Measurements from ENCODE around the gene CBX2. TPM values are rescaled to one million over a fixed set of nuclear protein-coding genes. Genes with fewer than 3 reads are reported as not detected.

CBX2 gene
- polyA plus RNA-seq, 3 donors: 0.79 to 1.3 (median 1.3) TPM

GRCh38 chr17:79803997-79804855 lies 26.3 kb downstream of the CBX2 start:
- H3K27ac ChIP-seq (ENCODE audit: low read depth, low read length): no peak overlapping the region
- 2 to 3% (median 3%) methylated on average over 75 to 76 of the region's 76 CpGs for WGBS, 3 donors

- WGBS, 3 donors: 16 to 29% (median 16%) methylated on average over 22 of the region's 22 CpGs
- no peak overlapping the region for H3K27ac ChIP-seq (ENCODE audit: low read depth, low read length)
Measured at GRCh38 chr17:79804856-79805696, 27.1 kb downstream of the CBX2 start.

DNA sequence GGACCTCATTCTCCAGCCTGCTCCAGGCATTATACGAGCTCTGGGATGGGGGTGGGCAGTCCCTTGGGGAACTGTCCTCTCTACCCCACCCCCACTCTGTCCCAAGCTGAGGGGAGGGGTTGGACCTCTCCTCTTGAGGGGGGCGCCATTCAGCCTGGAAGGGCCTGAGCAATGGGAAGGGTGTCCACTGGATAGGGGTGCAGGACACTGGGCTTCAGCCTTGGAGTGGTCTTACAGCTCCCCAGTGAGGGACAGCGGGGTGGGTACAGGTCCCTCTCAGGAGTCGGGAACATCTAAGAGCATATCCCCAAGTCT lies 28.5 kb downstream of the CBX2 start:
- WGBS, 3 donors: 12 to 26% (median 16%) methylated on average over 4 of the region's 4 CpGs
- no peak overlapping the region for H3K27ac ChIP-seq (ENCODE audit: low read depth, low read length)

GRCh38 chr17:79806863-79807720 lies 29.1 kb downstream of the CBX2 start:
- 22 to 33% (median 28%) methylated on average over 13 of the region's 13 CpGs for WGBS, 3 donors
- no peak overlapping the region for H3K27ac ChIP-seq (ENCODE audit: low read depth, low read length)

DNA sequence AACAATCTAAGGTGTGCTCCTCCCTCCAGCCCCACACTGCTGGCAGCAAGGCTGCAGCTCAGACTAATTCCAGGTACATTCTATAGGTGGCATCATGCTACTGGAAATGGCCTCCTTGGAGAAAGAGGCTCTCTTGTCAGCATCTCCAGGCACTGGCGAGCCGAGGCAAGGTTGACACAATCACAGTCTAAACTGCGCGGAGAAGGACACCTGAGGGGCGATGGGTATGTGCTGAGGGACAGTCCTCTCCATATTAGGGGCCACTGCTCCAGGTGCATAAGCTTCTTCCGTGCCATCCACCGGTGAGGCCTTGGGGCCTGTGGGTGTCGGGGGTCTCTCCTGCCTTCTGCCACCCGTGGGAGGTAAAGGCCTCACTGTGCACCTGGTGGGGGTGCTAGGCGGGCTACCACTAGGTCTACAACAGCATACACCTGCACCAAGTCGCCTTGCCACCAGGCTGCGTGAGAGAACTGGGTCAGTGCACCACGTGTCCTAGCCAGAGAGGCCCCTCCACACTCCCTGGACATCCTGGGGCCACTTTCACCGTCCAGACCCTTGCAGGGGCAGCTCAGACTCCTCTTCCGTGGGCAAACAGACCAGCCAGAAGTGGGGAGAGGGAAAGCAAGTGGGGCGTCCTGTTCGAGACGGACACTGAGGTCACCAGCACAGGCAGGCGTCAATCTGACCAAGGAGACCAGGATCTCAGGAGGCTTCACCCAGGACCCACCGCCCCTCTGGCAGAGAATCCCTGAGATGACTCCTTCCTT lies 31.0 kb downstream of the CBX2 start:
- no peak overlapping the region for H3K27ac ChIP-seq (ENCODE audit: low read depth, low read length)
- 16 to 17% (median 16%) methylated on average over 19 to 20 of the region's 20 CpGs for WGBS, 3 donors

GRCh38 chr17:79809530-79810129 lies 31.7 kb downstream of the CBX2 start:
- WGBS, 3 donors: 1 to 3% (median 1%) methylated on average over 30 to 40 of the region's 40 CpGs
- H3K27ac ChIP-seq (ENCODE audit: low read depth, low read length): no peak overlapping the region

- no peak overlapping the region for H3K27ac ChIP-seq (ENCODE audit: low read depth, low read length)
- WGBS, 3 donors: 1 to 2% (median 1%) methylated on average over 56 to 79 of the region's 79 CpGs
Measured at GRCh38 chr17:79810130-79811010, 32.4 kb downstream of the CBX2 start.

DNA sequence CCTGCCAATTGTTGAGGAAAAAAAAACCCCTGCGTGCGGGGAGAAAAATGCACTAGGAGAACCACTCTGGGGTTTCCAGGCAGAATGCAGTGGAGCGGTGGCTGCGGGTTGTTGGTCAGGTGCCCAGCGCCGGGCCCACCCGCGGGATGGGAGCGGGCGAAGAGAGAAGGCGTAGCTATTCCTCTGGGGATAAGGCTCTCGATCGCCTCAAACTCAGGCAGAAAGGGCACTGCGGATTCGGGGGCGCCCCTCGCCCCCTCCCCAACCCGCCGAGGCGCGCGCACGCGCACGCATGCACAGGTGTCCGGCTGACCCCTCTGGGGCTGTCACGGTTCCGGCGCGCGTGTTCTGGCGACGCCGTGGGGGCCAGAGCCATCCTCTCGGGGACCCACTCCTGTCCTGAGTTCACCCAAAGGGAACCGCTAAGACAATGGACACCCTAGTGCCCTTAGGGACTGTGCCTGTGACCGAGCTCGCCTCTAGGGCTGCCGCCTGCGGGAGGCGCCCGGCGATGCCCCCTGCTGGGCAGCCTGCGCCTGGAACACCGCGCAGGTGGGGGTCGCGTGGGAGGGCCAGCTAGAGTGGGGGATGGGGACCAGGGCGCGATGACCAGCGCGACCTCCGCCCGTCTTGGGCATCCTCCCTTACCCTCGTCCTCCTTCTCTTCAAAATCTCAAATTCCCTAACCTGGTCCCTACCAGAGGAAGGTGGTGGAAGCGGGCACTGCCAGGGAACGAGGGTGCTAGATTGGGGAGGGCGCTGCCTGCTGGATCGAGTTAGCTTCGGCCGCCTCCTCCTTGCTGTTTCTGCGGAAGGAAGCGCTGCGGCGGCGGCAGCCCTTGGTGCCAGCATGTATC lies 33.3 kb downstream of the CBX2 start:
- H3K27ac ChIP-seq (ENCODE audit: low read depth, low read length): no peak overlapping the region
- WGBS, 3 donors: 2 to 4% (median 3%) methylated on average over 63 to 66 of the region's 66 CpGs

GRCh38 chr17:79811868-79812352 lies 34.0 kb downstream of the CBX2 start:
- H3K27ac ChIP-seq (ENCODE audit: low read depth, low read length): no peak overlapping the region

GRCh38 chr17:79812353-79813258 lies 34.7 kb downstream of the CBX2 start:
- 3 to 8% (median 3%) methylated on average over 61 to 72 of the region's 72 CpGs for WGBS, 3 donors
- H3K27ac ChIP-seq (ENCODE audit: low read depth, low read length): no peak overlapping the region

More at GRCh38 chr17:79811868-79812352, 34.0 kb downstream of the CBX2 start:
- WGBS, 3 donors: 5 to 11% (median 6%) methylated on average over 20 of the region's 20 CpGs

DNA sequence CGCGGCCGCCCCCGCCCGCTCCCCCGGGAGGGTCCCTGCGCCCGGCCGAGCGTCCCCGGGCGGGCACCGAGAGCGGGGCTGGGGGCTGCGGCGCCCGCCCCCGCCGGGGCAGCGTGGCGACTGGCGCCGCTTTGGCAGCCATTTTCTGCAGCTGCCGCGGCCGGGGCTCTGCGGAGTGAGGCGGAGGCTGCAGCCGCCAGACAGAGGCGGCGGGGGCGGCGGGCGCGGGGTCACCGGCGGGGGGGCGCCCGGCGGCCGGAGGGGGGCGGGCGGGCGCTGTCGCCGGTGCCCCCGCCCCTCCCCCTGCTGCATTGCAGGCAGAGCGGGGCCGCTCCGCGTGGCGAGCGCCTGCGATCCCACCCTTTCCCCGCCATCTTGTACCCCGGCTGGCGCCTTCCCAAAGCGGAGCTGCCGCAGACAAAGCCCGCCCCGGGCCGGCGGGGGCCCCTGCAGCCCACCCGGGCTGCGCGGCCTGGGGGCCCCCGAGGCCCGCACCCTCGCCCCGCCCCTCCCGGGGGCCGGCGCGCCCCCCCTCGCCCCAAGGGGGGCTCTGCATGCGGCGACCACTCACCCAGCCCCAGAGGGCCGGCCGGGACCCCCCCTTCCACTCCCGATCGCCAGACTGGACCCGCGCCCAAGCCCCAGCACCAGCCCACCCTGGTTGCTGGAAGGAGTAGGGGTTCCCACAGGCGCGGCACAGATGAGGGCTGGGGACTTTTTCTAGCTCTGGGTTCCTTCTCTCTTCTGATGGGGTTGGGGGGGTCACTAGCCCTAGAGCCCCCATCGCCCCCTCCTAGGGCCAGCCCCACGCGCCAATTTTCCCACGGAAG lies 35.6 kb downstream of the CBX2 start:
- H3K27ac ChIP-seq (ENCODE audit: low read depth, low read length): no peak overlapping the region
- WGBS, 3 donors: 2 to 10% (median 2%) methylated on average over 25 to 78 of the region's 89 CpGs

DNA sequence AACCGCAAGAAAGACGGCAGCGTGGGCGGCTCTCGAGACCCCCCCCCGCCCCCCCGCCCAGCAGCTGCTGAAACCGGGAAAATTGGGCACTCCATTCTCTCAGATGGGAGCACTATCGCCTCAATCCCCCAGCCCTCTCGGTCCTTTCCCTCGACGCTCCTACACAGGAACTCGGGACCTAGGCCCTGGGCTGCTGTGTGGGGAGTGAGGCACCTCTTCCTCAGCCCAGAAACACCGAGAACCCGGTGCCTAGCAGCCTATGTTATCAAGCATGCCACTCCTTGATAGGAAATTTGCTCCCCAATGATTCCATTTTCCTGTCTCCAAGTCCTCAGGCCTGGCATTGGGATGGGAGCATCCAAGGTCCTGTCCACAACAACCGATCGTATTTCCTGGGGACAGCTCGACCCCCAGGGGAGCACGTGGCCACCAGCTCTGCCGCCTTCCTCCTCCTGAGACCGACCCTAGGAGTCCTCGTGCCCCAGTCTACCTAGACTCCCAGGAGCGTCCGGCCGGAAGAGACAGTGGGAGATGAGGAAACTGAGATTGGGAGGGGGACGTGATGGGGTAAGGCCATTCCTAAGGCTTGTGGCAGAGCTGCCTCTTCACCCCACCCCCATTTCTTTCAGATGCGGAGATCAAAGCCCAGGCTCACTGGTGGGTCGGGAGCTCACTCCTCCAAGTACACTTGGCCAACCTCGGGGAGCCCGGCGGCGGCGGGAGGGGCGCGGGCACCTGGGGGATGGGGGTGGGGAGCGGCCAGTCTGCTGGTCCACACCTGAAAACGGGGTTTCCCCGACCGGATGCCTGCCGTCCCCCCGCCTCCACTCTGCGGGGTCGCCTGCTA lies 36.4 kb downstream of the CBX2 start:
- no peak overlapping the region for H3K27ac ChIP-seq (ENCODE audit: low read depth, low read length)
- 8 to 27% (median 9%) methylated on average over 41 to 43 of the region's 43 CpGs for WGBS, 3 donors

Data from adipose tissue (tissue), 3 donors.